NCI-H2171 treated with DMSO at 0.1 percent for 48 hours (cell line): ENCODE data around the gene CCDC40.

Experiments used
- DNase-seq: peaks from one replicate; lab custom pipeline; 2025; lab: John Stamatoyannopoulos, UW

Gene CCDC40

GRCh38 chr17:80047176-80047575 lies 10.7 kb downstream of the CCDC40 start:
- peak; percentile 35 for DNase-seq

- no peak for DNase-seq
Observed at GRCh38 chr17:80049986-80050385, 13.5 kb downstream of the CCDC40 start.

DNA sequence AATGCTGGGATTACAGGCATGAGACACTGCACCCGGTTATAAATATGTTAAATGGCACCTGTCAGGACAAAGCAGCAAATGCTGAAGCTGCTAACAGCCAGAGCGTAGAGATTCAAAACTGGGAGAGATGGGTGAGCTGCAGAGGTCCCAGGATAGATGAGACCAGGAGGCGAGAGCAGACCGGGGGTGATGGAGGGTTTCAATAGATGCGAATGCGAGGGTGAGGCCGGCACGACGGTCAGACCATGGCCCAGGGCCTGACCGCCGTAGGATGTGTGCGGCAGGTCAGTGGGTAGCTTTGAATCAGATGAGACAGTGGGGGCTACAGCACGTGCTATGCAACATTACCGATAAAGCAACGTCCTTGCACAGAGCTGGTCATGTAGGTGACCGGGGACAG lies 14.3 kb downstream of the CCDC40 start:
- DNase-seq = no peak

GRCh38 chr17:80051681-80052080 lies 15.2 kb downstream of the CCDC40 start:
- no peak for DNase-seq

DNA sequence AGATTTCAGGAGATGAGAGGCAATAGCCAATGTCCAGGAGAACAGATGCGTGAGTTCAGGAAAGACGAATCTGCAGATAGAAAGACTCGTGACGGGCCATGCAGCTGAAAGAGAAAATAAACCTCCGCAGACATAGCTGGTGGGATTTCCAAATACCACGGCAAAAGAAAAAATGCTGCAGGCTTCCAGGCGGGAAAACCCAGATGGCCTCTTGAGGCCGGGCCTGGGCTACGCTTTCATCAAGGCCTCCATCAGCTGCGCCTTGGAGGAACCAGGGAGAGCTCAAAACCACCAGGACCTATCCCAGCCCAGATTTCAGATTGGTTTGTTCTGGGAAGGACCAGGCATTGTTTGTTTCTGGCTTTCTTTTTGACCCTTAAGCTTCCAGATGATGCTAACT lies 16.7 kb downstream of the CCDC40 start:
- no peak for DNase-seq

DNA sequence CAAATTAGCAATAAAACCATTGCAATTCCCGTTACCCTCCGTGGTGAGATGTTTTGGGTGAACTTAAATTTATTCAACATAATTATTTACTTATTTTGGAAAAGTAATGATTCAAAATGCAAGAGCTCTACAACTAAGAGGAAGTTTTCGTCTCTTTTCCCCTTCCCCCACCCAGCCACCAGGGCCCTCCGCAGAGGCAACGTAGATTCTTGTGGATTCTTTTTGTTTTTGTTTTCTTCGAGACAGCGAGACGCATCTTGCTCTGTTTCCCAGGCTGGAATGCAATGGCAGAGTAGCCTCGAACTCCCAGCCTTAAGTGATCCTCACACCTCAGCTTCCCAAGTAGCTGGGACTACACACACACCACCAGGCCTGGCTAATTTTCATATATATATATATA lies 19.2 kb downstream of the CCDC40 start:
- no peak for DNase-seq

DNA sequence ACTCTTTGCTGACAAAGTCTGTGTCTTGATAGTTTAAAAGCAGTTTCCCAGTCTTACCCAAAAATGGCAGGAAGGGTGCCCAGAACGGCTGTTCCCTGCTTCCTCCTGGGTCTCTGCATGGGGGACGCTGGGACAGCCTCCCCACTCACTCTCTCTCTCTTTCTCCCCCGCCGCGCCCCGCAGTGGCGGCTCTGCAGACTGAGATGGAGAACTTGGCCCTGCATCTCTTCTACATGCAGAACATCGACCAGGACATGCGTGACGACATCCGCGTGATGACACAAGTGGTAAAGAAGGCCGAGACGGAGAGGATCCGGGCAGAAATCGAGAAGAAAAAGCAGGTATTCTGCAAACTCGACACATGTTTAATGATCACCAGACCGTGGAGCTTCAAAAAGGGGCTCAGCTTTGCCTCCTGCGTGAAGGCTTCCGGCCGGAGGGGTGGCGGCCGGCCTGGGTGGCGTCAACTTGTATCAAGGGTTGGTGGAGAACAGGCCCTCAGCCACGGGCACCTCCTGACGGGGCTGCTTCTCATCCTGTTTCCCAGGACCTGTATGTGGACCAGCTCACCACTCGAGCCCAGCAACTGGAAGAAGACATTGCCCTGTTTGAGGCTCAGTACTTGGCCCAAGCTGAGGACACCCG lies 22.0 kb downstream of the CCDC40 start:
- DNase-seq = no peak

GRCh38 chr17:80060644-80061043 lies 24.2 kb downstream of the CCDC40 start:
- DNase-seq = no peak

DNA sequence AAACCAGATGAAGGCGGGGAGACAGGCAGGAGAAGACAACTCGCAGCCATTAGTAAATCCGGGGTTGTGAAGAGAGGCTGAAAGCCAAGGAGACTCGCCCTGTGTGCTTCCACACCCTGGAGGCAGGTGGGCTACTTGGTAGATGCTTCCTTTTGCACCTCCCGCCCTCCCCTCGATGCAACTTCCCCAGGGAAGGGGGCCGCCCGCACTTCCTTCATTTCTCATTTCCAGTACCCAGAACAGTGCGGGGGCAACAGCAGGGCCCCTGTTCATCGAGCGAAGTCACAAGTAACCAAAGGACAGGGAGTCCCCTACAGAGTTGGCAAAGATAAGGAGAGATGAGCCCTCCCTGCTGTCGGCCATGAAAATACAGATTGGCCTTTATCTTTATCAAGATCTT lies 25.0 kb downstream of the CCDC40 start:
- no peak for DNase-seq

DNA sequence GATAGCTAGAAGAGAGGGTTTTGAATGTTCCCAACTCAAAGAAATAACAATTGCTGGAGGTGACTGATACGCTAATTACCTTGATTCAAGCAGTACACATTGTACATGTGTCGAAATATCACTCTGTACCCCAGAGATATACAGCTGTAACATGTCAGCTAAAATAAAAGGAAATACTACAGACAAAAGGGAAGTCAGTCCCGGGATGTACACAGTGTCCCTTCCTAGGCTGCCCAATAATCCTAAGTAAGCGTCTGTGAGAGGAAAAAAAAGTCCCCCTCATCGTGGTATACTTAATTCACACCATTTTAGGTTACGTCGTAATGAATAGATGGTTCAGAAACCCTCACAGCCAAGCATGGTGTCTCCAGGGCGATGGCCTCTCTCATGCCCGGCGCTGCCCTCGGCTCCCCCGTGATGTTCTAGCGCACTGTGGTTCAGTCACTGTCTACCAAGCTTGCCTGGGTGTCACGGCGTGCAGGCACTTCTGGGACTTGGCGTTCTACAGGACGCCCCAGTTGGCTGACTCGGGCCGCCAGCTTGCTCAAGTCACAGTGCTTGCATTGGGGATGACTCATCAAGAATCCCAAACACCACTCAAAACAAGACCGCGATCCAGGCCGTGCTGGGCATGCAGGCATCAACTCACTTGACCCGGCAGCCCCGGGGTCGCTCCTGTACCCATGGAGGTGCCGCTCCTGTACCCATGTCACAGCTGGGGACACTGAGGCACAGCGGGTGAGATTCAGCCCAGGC lies 27.6 kb downstream of the CCDC40 start:
- no peak for DNase-seq

GRCh38 chr17:80064696-80065095 lies 28.3 kb downstream of the CCDC40 start:
- no peak for DNase-seq

GRCh38 chr17:80065478-80066170 lies 29.2 kb downstream of the CCDC40 start:
- DNase-seq = no peak

GRCh38 chr17:80067393-80067986 lies 31.0 kb downstream of the CCDC40 start:
- no peak for DNase-seq

GRCh38 chr17:80068301-80069222 lies 32.1 kb downstream of the CCDC40 start:
- DNase-seq = no peak

GRCh38 chr17:80070375-80071115 lies 34.1 kb downstream of the CCDC40 start:
- no peak for DNase-seq

DNA sequence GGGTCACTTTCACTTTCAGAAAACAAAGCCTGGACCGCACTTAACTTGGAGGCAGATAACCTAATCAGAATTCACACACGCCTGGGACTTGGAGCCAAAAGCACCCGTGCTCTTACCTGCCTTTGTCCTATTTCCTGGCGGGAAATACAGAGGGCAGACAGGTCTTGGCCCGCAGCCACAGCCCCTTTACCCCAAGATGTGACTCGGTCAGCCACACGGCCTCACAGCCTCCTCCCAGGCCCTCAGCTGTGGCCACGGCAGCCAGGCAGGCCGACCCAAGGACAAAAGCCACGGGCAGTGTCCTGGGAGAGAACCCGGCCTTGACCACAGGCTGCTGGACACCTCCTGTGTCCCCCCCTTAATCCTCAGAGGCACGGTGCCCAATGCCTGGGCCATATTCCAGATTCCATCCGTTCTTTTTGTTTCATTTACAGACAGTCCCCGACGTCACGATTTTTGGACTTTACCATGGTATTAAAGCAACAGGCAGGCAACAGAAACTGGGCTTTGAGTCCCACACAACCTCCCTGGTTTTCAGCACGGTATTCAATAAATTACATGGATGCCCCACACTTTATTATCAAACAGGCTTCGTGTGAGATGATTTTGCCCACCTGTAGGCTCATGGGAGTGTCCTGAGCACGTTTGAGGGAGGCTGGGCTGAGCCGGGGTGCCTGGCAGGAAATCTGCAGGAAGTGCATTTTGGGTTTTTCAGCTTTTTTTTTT lies 34.8 kb downstream of the CCDC40 start:
- DNase-seq = no peak

GRCh38 chr17:80072410-80072809 lies 36.0 kb downstream of the CCDC40 start:
- DNase-seq = no peak

- no peak for DNase-seq
Observed at GRCh38 chr17:80080081-80080480, 43.6 kb downstream of the CCDC40 start.

- no peak for DNase-seq
Observed at GRCh38 chr17:80081596-80081995, 45.2 kb downstream of the CCDC40 start.

DNA sequence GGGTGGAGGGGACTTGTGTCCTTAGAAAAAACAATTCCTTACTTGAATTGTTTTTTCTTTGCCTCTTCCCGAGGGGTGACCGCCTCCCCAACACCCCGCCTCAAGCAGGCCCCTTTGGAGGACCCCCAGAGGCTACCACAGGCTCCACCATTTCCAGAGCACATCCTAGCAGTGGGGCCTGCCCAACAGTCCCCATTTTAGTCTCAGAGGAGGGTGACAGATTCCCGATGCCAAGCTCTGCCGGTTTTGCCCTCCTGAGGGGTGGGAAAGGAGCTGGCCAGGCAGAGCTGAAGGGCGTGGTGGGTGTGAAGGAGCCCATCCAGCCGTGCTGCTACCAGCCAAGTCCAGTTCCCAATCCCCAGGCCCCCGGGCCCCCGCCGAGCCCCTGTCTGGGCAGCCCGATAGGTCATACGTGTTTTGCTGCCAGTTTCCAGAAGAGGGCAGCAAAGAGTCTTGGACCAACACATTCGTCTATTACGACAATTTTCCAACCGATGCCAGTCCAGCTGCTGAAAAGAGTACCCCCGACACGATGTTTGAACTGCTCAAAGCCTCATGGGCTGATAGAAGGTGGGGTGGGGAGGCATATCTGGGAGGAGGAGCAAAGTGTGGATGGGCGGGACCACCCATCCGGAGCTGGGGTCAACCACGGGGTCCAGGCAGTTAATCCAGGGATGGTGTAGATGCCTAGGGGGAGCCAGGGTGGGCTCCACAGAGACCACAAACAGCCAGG lies 46.1 kb downstream of the CCDC40 start:
- peak; percentile 72 for DNase-seq
